Stimulated activated memory B cell treated with anti-CD40 and anti-IgM and Interleukin-4, amounts not matched to agents 10 μg/mL and 1 μg/mL and 100 μg/mL, for 72 hours (primary cell): ENCODE measurements around the gene SMG6.
"Not testable (repeated sequence)": the region's sequence is repeated elsewhere in the genome, so short reads cannot be mapped to it uniquely, and the experiment has no call there.

Experiments
- ATAC-seq: fragments of 150-1000 bp; cut with Tn5 transposase; 2 replicates; pipeline ENCODE4 v1.10.0; 2021
- H3K27ac Mint-ChIP-seq: one replicate; pipeline ENCODE4 v1.8.0; 2022; ENCODE audit warnings: mild to moderate bottlenecking, mixed read lengths
- H3K27me3 Mint-ChIP-seq: one replicate; pipeline ENCODE4 v1.8.0; 2022; ENCODE audit warnings: mixed read lengths
- H3K36me3 Mint-ChIP-seq: one replicate; pipeline ENCODE4 v1.8.0; 2022; ENCODE audit warnings: mixed read lengths
- H3K4me1 Mint-ChIP-seq: one replicate; pipeline ENCODE4 v1.8.0; 2022; ENCODE audit warnings: mixed read lengths
- H3K4me3 Mint-ChIP-seq: one replicate; pipeline ENCODE4 v1.8.0; 2022; ENCODE audit warnings: mild to moderate bottlenecking, moderate library complexity, mixed read lengths
- H3K9me3 Mint-ChIP-seq: one replicate; pipeline ENCODE4 v1.8.0; 2022; ENCODE audit warnings: mixed read lengths

Gene SMG6

DNA sequence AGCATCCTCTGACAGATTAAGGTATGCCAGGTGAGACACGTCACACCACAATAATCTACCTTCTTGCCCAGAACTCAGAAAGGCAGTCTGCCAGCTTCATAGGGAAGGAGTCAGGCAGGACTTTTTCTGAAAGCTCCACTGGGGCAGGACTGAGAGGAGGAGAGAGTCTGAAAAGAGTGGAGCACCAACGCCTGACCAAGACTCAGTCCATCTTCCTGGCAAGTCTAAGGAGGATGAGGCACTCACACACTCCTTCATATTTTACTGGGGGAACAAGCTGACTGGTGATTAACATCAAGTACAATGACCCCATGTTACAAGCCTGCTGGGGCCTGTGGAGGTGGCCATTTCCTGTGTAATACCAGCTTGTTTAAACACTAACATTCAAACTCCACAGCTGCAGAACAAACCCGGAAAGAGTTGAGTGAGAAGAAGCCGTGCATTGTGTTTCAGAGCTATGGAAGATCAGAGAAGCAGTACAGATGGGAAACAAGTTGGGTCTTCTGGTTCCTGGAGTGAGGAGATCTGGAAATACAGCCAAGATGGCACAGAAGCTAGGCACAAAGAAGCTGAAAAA, 126.3 kb downstream of the SMG6 start:
- no peak for ATAC-seq
- Mint-ChIP-seq H3K27ac (no peak overlapping the region), H3K27me3 (no peaks in the 10 kb centered on the region), H3K36me3 (peaks cover 63% of the 10 kb centered on the region), H3K9me3 (no peaks in the 10 kb centered on the region), H3K4me1 (no peaks in the 10 kb centered on the region), H3K4me3 (no peak overlapping the region)

DNA sequence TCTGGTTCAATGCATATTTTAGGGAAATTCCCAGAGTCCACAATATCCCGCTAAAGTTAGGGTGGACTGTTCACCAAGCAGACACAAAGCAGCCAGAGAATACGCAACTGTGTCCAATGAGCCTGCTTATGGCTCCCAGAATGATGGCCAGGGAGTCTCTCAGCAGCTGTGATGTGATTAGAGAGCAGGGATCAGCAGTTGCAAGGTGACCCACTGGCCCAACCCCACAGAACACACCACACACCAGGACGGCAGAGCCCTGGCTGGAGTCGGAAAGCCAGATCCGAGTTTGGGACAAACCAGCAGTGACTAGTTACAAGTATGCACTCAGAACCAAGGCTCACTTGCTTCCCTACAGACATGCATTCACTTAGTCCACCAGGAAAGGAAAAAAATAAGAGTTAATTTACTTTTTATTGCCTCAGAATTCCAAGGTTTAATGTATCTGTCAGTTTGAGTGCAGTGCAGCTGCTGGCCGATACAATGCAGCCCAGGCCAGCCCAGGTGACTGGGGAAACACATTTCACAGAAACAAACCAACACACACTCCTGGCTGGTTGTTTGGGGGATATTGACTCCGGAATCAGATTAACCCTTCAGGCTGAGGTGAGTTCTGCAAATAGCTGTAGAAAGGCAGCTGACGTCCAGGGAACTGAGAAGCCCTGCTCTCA, 127.0 kb downstream of the SMG6 start:
- no peaks in the 10 kb centered on the region for H3K4me1 Mint-ChIP-seq
- H3K27ac Mint-ChIP-seq = no peak overlapping the region
- no peaks in the 10 kb centered on the region for H3K27me3 Mint-ChIP-seq
- no peak overlapping the region for H3K4me3 Mint-ChIP-seq
- ATAC-seq = no peak
- peaks cover 57% of the 10 kb centered on the region for H3K36me3 Mint-ChIP-seq
- no peaks in the 10 kb centered on the region for H3K9me3 Mint-ChIP-seq

- H3K36me3 Mint-ChIP-seq = peaks cover 51% of the 10 kb centered on the region
- no peak overlapping the region for H3K27ac Mint-ChIP-seq
- no peaks in the 10 kb centered on the region for H3K4me1 Mint-ChIP-seq
- H3K9me3 Mint-ChIP-seq = no peaks in the 10 kb centered on the region
- no peak overlapping the region for H3K4me3 Mint-ChIP-seq
- ATAC-seq = no peak
- H3K27me3 Mint-ChIP-seq = no peaks in the 10 kb centered on the region
Measured at GRCh38 chr17:2175294-2175628, 128.3 kb downstream of the SMG6 start.

DNA sequence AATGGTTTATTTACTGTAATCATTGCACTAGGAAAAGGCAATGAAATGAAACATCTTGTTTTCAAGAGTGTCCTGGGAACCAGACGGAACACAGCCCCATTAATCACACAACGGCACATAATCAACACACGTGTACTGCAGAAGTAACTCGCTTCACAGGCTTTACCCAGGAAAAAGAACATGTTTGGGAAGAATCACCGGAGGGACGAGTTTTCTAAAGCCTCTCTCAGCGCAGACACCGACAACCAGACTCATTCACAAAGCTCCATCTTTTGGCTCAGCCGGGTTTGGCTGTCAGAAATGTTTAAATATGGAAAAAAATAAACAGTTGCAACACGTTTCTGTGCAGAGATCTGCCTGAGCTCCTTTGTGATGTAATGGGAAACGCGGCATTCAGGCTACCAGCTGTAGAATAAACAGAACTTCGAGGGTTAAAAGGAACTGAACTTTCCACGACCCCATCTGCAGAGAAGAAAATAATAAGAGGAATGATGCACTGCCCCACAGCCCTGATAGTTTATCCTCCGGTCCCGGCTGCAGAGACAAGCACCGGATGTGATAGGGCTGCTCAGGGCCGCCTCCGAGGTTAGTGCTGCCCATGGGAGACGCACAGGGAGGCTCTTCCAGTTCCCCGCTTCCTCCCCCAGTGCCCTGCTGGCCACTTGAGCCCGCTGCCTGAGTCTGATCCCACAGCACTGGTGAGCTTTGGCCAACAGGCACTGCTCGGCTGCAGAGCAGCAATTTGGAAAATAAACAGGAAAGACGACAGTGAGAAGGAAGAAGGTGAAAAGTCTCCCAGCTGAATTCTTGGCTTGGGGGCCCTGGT, 128.9 kb downstream of the SMG6 start:
- no peaks in the 10 kb centered on the region for H3K27me3 Mint-ChIP-seq
- no peaks in the 10 kb centered on the region for H3K9me3 Mint-ChIP-seq
- H3K36me3 Mint-ChIP-seq = peaks cover 50% of the 10 kb centered on the region

GRCh38 chr17:2174014-2174413, 129.6 kb downstream of the SMG6 start:
- Mint-ChIP-seq H3K27ac (no peak overlapping the region), H3K9me3 (no peaks in the 10 kb centered on the region), H3K36me3 (peaks cover 57% of the 10 kb centered on the region), H3K4me3 (no peak overlapping the region), H3K27me3 (no peaks in the 10 kb centered on the region), H3K4me1 (no peaks in the 10 kb centered on the region)
- ATAC-seq = no peak

More for the DNA sequence above, 128.9 kb downstream of the SMG6 start:
- Mint-ChIP-seq H3K4me3 (no peak overlapping the region), H3K4me1 (no peaks in the 10 kb centered on the region), H3K27ac (no peak overlapping the region)
- ATAC-seq = no peak

DNA sequence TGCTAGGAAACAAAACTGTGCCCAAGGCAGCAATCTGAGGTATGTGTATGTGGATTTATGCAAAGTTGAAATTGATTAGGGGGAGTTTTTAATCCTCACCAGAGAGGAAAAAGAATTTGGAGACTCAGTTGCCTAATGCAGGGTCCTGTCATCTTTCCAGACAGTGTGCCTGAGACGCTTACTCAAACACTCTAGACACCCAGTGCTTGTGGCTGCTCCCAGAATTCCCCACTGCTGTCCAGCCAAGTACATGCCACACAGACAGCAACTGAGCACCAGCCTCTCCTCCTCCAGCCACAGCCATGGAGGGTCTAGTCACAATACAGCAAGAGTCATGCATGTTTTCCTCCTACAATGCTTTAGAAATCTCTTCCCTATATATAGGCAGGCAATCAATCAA, 130.6 kb downstream of the SMG6 start:
- Mint-ChIP-seq H3K27ac (no peak overlapping the region), H3K9me3 (no peaks in the 10 kb centered on the region), H3K36me3 (peaks cover 56% of the 10 kb centered on the region), H3K27me3 (no peaks in the 10 kb centered on the region), H3K4me3 (no peak overlapping the region), H3K4me1 (no peaks in the 10 kb centered on the region)
- no peak for ATAC-seq

DNA sequence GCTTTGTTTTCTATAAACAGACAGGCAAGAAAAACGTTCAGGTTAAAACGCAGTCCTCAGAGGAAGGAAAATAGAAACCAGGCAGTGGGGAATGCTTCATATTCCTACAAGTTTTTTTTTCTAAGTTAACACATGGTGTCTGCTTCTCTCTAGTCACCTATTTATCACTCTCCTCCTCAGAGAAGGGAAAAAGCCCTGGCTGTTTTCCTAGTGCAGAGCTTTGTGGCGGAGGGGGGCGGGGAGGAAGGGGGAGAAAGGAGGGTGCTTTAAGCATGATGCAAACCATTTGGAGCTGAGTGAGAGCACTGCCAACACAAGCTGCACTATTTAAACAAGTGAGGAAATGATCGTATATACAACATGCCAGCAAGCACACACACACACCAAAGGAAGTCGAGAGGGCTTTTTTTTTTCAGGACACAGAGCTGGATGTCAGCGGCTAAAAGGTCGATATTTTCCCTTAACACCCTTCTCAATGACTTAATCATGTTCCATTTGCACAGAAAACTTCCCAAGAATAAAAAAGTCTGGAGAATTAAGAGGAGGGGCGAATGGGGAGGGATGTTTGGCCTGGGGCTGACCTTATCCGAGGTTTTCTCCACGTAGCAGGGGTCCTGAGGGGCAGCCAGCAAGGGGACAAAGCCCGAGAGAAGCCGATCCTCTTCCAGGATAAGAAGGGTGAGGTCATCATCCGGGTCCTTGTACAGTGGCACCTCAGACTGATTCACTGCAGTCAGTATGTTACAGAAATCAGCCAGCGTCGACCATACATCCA, 131.3 kb downstream of the SMG6 start:
- H3K9me3 Mint-ChIP-seq = no peaks in the 10 kb centered on the region
- H3K4me1 Mint-ChIP-seq = no peaks in the 10 kb centered on the region
- H3K36me3 Mint-ChIP-seq = peaks cover 52% of the 10 kb centered on the region
- ATAC-seq = no peak
- H3K27ac Mint-ChIP-seq = no peak overlapping the region
- H3K27me3 Mint-ChIP-seq = no peaks in the 10 kb centered on the region
- no peak overlapping the region for H3K4me3 Mint-ChIP-seq

GRCh38 chr17:2171702-2172076, 131.9 kb downstream of the SMG6 start:
- Mint-ChIP-seq H3K4me1 (no peaks in the 10 kb centered on the region), H3K27ac (no peak overlapping the region), H3K9me3 (no peaks in the 10 kb centered on the region), H3K27me3 (no peaks in the 10 kb centered on the region), H3K36me3 (peaks cover 52% of the 10 kb centered on the region), H3K4me3 (no peak overlapping the region)
- no peak for ATAC-seq

GRCh38 chr17:2170023-2170422, 133.6 kb downstream of the SMG6 start:
- H3K4me3 Mint-ChIP-seq = no peak overlapping the region
- no peaks in the 10 kb centered on the region for H3K9me3 Mint-ChIP-seq
- peaks cover 48% of the 10 kb centered on the region for H3K36me3 Mint-ChIP-seq
- H3K27me3 Mint-ChIP-seq = no peaks in the 10 kb centered on the region
- peak; percentile 79 for ATAC-seq
- H3K4me1 Mint-ChIP-seq = no peaks in the 10 kb centered on the region
- peak overlapping the region; percentile 3 for H3K27ac Mint-ChIP-seq

DNA sequence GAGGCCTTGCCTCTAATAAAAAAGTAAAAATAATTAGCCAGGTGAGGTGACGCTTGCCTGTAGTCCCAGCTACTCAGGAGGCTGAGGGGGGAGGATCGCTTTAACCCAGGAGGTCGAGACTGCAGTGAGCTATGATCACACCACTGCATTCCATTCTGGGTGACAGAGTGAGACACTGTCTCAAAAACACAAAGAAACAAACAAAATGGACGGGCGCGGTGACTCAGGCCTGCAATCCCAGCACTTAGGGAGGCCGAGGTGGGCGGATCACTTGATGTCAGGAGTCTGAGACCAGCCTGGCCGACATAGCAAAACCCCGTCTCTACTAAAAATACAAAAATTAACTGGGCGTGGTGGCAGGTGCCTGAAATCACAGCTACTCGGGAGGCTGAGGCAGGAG, 137.9 kb downstream of the SMG6 start:
- not testable (repeated sequence) for ATAC-seq, H3K9me3 Mint-ChIP-seq, H3K4me3 Mint-ChIP-seq, H3K27ac Mint-ChIP-seq, H3K27me3 Mint-ChIP-seq, H3K4me1 Mint-ChIP-seq
- peaks cover 43% of the 10 kb centered on the region for H3K36me3 Mint-ChIP-seq

GRCh38 chr17:2158396-2158780, 145.2 kb downstream of the SMG6 start:
- no peak overlapping the region for H3K27ac Mint-ChIP-seq
- no peaks in the 10 kb centered on the region for H3K27me3 Mint-ChIP-seq
- no peaks in the 10 kb centered on the region for H3K9me3 Mint-ChIP-seq
- no peak for ATAC-seq
- H3K36me3 Mint-ChIP-seq = peaks cover 22% of the 10 kb centered on the region
- no peak overlapping the region for H3K4me3 Mint-ChIP-seq
- peaks cover 7% of the 10 kb centered on the region for H3K4me1 Mint-ChIP-seq

DNA sequence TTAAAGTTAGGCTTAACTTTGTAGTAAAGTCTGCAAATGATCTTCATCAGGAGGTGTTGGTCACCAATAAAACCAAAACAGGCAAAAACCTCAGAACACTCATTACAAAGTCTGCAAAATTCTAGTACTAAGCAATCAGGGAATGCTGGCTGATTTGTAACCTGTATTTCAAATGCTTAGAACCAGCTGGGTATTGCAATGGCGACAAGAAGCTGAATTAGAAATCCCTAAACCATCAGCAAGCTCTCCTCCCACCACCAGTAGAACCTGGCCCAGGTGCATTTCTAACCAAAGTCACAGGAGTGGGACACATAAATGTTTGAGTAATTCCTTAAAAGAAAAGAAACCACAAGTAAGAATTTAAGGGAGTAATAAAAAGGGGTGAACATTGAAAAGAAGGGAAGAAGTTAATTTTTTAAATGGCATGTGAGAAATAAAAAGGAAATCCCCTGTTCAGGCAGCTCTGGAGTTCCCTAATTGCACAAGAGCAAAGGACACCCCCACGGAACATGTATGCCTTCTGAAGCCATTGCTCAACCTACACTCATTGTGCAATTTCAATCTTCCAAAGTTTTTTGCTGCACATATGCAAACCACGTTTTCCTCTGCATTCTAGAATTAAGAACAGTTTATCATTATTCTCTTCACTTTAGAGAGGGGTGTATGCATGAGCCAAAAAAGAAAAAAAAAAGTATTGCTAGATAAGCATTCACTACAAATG, 145.8 kb downstream of the SMG6 start:
- H3K27ac Mint-ChIP-seq = no peak overlapping the region
- peaks cover 28% of the 10 kb centered on the region for H3K36me3 Mint-ChIP-seq

DNA sequence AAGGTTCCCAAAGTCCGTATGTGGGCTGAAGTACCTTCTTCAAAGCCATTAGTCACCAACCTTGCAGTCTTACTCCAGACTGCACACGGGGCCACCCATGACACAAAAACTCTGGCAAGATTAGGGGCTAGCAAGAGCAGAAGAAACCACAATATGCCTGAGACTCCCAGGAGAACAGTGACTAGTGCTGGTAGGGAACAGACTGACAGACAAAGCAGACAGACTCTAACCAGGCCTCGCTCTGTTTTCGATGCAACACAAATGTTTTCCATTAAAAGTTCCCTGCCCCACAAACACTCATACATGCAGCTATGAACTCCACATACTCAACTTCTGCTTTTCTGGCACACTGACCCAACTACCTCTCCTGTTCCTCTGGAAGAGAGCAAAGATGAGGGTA, 146.5 kb downstream of the SMG6 start:
- Mint-ChIP-seq H3K36me3 (peaks cover 33% of the 10 kb centered on the region), H3K27me3 (no peaks in the 10 kb centered on the region), H3K4me1 (peaks cover 7% of the 10 kb centered on the region), H3K27ac (no peak overlapping the region), H3K9me3 (no peaks in the 10 kb centered on the region), H3K4me3 (no peak overlapping the region)
- no peak for ATAC-seq

More for the DNA sequence above, 145.8 kb downstream of the SMG6 start:
- Mint-ChIP-seq H3K27me3 (no peaks in the 10 kb centered on the region), H3K4me1 (peaks cover 7% of the 10 kb centered on the region), H3K9me3 (no peaks in the 10 kb centered on the region), H3K4me3 (no peak overlapping the region)
- no peak for ATAC-seq

DNA sequence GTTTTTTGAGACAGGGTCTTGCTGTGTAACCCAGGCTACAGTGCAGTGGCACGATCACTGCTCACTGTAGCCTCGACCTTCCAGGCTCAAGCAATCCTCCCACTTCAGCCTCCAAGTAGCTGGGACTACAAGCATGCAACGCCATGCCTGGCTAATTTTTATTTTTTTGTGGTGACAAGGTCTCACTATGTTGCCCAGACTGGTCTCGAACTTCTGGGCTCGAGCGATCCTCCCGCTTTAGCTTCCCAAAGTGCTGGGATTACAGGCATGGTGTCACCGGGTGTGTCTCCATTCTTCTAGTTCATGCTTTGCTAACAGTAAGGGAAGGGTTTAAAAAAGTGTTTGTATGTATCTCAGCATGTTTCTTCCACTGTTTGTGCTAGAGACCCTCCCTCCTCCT, 146.9 kb downstream of the SMG6 start:
- H3K9me3 Mint-ChIP-seq = no peaks in the 10 kb centered on the region
- no peak overlapping the region for H3K4me3 Mint-ChIP-seq
- peaks cover 33% of the 10 kb centered on the region for H3K36me3 Mint-ChIP-seq
- no peak overlapping the region for H3K27ac Mint-ChIP-seq
- no peaks in the 10 kb centered on the region for H3K27me3 Mint-ChIP-seq
- no peak for ATAC-seq
- peaks cover 7% of the 10 kb centered on the region for H3K4me1 Mint-ChIP-seq

GRCh38 chr17:2155573-2155972, 148.0 kb downstream of the SMG6 start:
- no peak for ATAC-seq
- Mint-ChIP-seq H3K9me3 (no peaks in the 10 kb centered on the region), H3K4me3 (no peak overlapping the region), H3K27me3 (no peaks in the 10 kb centered on the region), H3K36me3 (peaks cover 28% of the 10 kb centered on the region), H3K4me1 (peaks cover 7% of the 10 kb centered on the region), H3K27ac (no peak overlapping the region)
